HG02678 (cell line): Measurements from ENCODE around the gene DCDC2C.
"Not testable (repeated sequence)": the region's sequence is repeated elsewhere in the genome, so short reads cannot be mapped to it uniquely, and the experiment has no call there.

Experiments used
- ATAC-seq: cut with Tn5 transposase; IDR thresholded peaks from one replicate; pipeline ENCODE4 v1.9.1; 2021; ENCODE audit warnings: mild to moderate bottlenecking, moderate library complexity; ENCODE audit not compliant: unreplicated experiment

DCDC2C gene

GRCh38 chr2:3814706-3815245, 111.4 kb downstream of the DCDC2C start:
- ATAC-seq, result no peak

- ATAC-seq, result not testable (repeated sequence)
These were observed 113.8 kb downstream of the DCDC2C start for GRCh38 chr2:3817144-3817543.

DNA sequence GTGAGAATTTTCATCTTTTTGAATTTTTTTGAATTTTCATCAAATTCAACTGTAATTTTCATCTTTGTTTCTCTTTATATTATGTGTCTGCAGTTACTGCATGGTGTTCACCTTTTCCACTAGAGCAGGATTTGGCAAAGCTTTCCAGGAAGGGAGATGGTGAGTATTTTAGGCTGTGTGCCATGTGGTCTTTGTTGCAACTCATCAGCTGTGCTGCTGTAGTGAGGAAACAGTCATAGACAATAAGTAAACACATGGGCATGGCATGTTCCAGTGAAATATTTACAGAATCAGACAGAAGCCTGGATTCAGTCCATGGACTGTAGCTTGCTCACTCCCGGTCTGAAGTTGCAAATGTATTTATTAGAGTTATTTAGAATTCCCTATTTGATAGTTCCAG, 120.4 kb downstream of the DCDC2C start:
- ATAC-seq, result no peak

DNA sequence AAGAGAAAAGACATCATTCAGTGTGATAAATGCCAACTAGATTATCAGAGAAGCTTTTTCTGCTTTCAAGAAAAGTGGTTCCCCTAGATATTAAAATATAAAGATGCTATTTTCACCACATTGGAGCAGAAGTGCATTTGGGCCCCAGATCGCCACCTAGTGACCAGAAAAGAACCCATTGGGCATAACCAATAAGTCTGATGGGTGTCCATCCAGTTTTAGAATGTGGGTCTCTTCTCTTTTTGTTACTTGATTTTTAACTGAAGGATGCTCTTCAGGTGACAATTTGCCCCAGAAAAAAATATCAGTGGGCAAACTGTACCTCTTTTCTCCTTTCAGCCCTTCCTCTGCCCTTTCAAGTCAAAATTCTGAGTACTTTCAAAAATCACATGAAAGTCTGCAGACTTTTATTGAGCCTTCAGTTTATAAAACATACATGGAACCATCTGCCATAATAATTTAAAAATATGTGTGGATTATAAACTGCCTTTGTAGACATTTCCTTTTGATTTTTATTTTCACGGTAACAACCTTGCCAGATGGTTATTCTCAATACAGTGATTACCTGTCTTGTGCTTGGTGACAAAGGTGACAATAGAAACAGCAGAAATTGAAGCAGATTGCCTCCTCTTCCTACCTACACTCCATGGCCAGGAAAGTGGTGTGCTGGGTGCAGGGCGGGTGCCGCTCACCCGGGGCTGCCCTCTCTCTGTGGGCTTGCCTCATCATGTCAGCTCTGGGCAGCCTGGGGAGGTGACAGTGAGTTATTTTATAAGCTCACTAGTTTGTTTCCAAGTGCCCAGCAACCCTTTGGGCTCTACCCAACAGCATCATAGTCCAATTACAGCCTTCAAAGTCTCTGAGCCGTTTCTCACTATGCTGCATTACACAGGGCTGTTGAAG, 124.5 kb downstream of the DCDC2C start:
- no peak for ATAC-seq

- no peak for ATAC-seq
These were observed 127.4 kb downstream of the DCDC2C start for GRCh38 chr2:3830796-3831195.

- ATAC-seq, result no peak
These were observed 133.7 kb downstream of the DCDC2C start for GRCh38 chr2:3837086-3837485.

GRCh38 chr2:3838348-3838747, 135.0 kb downstream of the DCDC2C start:
- no peak for ATAC-seq

DNA sequence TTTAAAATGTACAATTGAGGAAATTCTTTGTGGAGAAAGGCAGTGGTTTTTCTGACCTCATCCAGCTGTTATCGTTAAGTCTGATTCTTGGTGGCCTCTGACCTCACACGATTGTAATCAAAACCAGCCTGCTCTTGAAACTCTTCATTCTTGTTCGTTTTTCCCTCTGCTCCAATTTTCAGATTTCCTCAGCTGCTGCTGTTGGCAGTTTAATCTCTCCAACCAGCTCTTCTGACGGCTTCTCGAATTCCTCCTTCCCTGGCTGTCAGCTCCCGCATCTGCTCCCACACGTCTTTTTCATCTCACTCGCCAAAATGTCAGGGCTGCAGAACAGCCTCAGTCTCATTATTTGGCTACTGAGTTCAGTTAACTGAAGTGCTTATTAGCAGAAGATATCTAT, 136.1 kb downstream of the DCDC2C start:
- no peak for ATAC-seq

- ATAC-seq, result no peak
These were observed 137.3 kb downstream of the DCDC2C start for GRCh38 chr2:3840611-3841155.

GRCh38 chr2:3847397-3848052, 144.2 kb downstream of the DCDC2C start:
- ATAC-seq, result no peak

GRCh38 chr2:3848776-3849175, 145.4 kb downstream of the DCDC2C start:
- no peak for ATAC-seq

DNA sequence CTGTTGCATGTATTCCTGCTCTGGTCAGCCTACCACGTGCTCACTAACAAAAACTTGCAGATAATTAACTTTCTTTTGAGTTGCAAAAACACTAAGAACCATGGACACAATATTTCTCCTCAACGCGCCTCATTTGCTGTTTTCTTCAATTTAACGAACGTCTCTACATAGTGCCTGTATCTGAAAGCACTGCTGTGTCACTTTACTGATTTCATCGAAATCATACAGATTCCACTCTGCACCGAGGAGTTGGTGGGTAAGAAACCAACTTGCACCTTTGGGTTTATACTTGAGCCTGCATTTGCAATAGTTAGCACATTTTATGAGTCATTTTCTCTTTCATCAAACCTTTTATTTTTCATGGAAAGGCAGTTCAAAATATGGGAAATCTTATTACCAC, 145.8 kb downstream of the DCDC2C start:
- ATAC-seq, result no peak

DNA sequence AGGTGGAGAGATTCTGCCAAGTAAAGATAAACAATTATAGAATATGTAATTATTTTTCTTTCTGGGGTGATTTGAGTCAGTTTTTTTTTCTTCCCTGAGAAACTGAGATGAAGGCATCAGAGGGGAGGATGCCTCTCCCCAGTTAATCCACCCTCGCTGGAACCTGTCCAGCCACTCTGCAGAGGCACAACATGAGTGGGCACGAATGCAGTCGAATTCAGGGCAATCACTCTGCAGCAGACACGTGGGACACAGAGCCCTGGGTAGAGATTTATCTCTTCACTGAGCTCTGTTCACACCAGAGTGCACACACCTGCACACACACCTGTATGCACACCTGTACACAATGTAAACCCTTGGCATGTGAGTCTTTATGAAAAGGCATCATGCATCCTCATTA, 154.2 kb downstream of the DCDC2C start:
- no peak for ATAC-seq

GRCh38 chr2:3864943-3865865, 161.8 kb downstream of the DCDC2C start:
- ATAC-seq, result no peak

DNA sequence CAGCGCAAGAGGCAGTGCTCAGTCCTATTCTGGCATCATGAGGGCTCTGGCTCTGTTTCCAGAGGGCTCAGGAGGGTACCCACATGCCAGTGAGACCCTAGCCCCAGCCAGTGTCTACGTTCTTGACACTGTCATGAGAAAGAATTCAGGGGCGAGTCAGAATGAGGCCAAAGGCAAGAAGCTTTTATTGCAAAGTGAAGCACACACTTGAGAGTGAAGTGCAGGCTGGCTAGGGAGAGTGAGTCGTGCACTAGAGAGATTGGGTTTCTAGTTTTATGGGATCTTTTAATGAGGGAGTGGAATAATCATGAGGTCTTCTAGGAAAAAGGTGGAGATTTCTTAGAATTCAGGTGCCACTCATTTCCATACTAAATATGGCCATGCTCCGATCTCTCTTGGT, 164.1 kb downstream of the DCDC2C start:
- no peak for ATAC-seq

GRCh38 chr2:3868012-3868805, 164.8 kb downstream of the DCDC2C start:
- ATAC-seq, result no peak

DNA sequence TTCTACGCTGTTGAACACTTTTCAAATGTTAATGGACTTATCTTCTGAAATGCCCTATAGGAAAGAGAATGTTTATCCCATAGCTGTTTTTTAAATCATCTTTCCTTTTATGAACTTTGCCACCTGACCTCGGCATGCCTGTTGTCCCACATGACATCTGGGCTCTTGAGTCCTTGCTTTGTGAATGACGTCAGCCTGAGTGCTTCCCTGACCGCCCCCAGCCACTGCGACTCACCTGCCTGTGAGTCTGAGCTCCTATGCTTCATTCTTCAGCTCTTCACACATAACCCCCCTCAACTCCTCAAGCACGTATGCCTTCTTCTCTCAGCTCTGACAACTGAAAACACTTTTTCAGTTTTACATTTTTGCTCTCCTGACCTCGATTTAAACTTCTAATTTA, 166.8 kb downstream of the DCDC2C start:
- no peak for ATAC-seq

DNA sequence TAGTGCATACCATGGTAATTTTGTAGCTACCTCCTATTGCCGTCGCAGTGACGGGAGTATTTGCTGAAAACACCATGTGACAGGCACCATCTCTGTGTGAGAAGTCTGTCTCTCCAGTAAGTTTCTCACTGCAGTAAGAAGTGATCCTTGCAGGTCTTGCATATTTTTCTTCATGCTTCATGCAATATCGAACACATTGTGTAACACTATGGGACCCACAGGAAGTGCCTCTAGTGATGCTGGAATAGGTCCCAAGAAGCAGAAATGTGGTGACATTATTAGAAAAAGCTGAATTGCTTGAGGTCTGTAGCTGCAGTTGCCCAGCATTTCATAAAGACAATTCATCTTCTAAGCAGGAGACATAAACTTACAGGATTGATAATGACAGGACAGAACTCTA, 167.6 kb downstream of the DCDC2C start:
- ATAC-seq, result no peak

- no peak for ATAC-seq
These were observed 169.1 kb downstream of the DCDC2C start for GRCh38 chr2:3872451-3872850.

GRCh38 chr2:3873899-3874298, 170.5 kb downstream of the DCDC2C start:
- ATAC-seq, result no peak
